ENCODE results near the gene PADI2. TPM values are rescaled to one million over a fixed set of nuclear protein-coding genes. Genes with fewer than 3 reads are reported as not detected.

Gene PADI2
- total RNA-seq, 1 experiment from 2014 or later = 3.0 TPM

GRCh38 chr1:17117451-17118265 lies 1.6 kb downstream of the PADI2 start:
- no peak overlapping the region for H3T11ph ChIP-seq (ENCODE audit: low read length)
- no peaks in the 10 kb centered on the region for H3K9me3 ChIP-seq (ENCODE audit: control insufficient read depth, low read depth, low read length)
- H3K4me1 ChIP-seq (ENCODE audit: insufficient read depth, low read length) = no peaks in the 10 kb centered on the region
- H4K20me1 ChIP-seq (ENCODE audit: control insufficient read depth, insufficient read depth, insufficient read length) = no peaks in the 10 kb centered on the region
- H4K91ac ChIP-seq (ENCODE audit: insufficient read length, low read depth, low read length) = no peak overlapping the region
- H3K9ac ChIP-seq (ENCODE audit: extremely low read depth, insufficient read length, low read length) = no peak overlapping the region
- H3K27ac ChIP-seq (ENCODE audit: insufficient read length, low read depth, low read length) = no peak overlapping the region
- H3K4ac ChIP-seq (ENCODE audit: low read depth, low read length) = no peak overlapping the region
- no peak overlapping the region for H2AK5ac ChIP-seq (ENCODE audit: insufficient read length, low read length)
- H3K14ac ChIP-seq (ENCODE audit: insufficient read depth, low read length) = no peak overlapping the region
- H4K5ac ChIP-seq (ENCODE audit: insufficient read length, low read depth, low read length) = no peak overlapping the region
- no peaks in the 10 kb centered on the region for H3K36me3 Mint-ChIP-seq (ENCODE audit: insufficient read depth in 1 of 3, low read depth in 3 of 3)
- H2BK120ac ChIP-seq (ENCODE audit: low read depth, low read length, poor library complexity, severe bottlenecking) = no peak overlapping the region
- H2BK5ac ChIP-seq (ENCODE audit: insufficient read length, low read length) = no peak overlapping the region
- peaks cover 13% of the 10 kb centered on the region for H3K23me2 ChIP-seq (ENCODE audit: insufficient read length, low read depth, low read length, poor library complexity, severe bottlenecking)
- no peaks in the 10 kb centered on the region for H3K79me1 ChIP-seq (ENCODE audit: insufficient read depth, low read depth, low read length, poor library complexity, severe bottlenecking)
- H2BK15ac ChIP-seq (ENCODE audit: low read depth, low read length) = no peak overlapping the region
- H3K9me3 Mint-ChIP-seq = no peaks in the 10 kb centered on the region; a peak in 1 of 5 replicates
- no peak overlapping the region for H4K8ac ChIP-seq (replicated peaks; ENCODE audit: insufficient read length, low read depth, low read length)
- H3K4me1 Mint-ChIP-seq = peaks cover 24 to 33% of the 10 kb centered on the region in 2 experiments
- H2AFZ ChIP-seq (ENCODE audit: low read length) = no peak overlapping the region
- no peak overlapping the region for H3K56ac ChIP-seq (ENCODE audit: insufficient read length, low read depth, low read length)
- no peak overlapping the region for H2BK20ac ChIP-seq (ENCODE audit: low read depth, low read length, poor library complexity, severe bottlenecking)
- H2BK12ac ChIP-seq (ENCODE audit: insufficient read length, low read depth, low read length) = no peak overlapping the region
- H3K23ac ChIP-seq (ENCODE audit: insufficient read length, low read depth, low read length) = no peak overlapping the region
- peak overlapping the region; percentile 62 for H3K4me2 ChIP-seq (ENCODE audit: insufficient read depth, insufficient read length, low read length)
- no peaks in the 10 kb centered on the region for H3K79me2 ChIP-seq (ENCODE audit: insufficient read depth, low read length)
- TF ChIP-seq, protein P1, sequence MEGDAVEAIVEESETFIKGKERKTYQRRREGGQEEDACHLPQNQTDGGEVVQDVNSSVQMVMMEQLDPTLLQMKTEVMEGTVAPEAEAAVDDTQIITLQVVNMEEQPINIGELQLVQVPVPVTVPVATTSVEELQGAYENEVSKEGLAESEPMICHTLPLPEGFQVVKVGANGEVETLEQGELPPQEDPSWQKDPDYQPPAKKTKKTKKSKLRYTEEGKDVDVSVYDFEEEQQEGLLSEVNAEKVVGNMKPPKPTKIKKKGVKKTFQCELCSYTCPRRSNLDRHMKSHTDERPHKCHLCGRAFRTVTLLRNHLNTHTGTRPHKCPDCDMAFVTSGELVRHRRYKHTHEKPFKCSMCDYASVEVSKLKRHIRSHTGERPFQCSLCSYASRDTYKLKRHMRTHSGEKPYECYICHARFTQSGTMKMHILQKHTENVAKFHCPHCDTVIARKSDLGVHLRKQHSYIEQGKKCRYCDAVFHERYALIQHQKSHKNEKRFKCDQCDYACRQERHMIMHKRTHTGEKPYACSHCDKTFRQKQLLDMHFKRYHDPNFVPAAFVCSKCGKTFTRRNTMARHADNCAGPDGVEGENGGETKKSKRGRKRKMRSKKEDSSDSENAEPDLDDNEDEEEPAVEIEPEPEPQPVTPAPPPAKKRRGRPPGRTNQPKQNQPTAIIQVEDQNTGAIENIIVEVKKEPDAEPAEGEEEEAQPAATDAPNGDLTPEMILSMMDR (conservative IDR thresholded peaks at IDR 0.05) = no peak
- H3K27me3 Mint-ChIP-seq (ENCODE audit: low read depth) = peaks cover 63% of the 10 kb centered on the region
- H3K18ac ChIP-seq (ENCODE audit: insufficient read length, low read depth, low read length) = no peak overlapping the region
- peak overlapping the region; percentile 66 to 90 for H3K4me3 Mint-ChIP-seq
- H3K27ac Mint-ChIP-seq = no peak overlapping the region
- no CpG with 5 or more reads among the region's 16 CpGs for WGBS (ENCODE audit: extremely low coverage, insufficient read length, low lambda C conversion rate)
- no peak for DNase-seq
- H3K27me3 ChIP-seq (ENCODE audit: insufficient read depth, low read length) = peaks cover 16% of the 10 kb centered on the region; the same call in 1 of the 2 replicates
